IPS-NIHi11 (cell line): Measurements from ENCODE around the gene TARDBP.
"Not testable (repeated sequence)": the region's sequence is repeated elsewhere in the genome, so short reads cannot be mapped to it uniquely, and the experiment has no call there.

Source experiments
- DNase-seq: peaks from one replicate; pipeline ENCODE4 v3.0.0; 2012; ENCODE audit warnings: mixed read lengths, low spot score

Gene TARDBP

GRCh38 chr1:11042995-11043874 is 30.8 kb downstream of the TARDBP start:
- peak; percentile 15 for DNase-seq

GRCh38 chr1:11044086-11044848 is 31.8 kb downstream of the TARDBP start:
- no peak for DNase-seq

- DNase-seq: peak; percentile 12
Observed at GRCh38 chr1:11044849-11045427, 32.5 kb downstream of the TARDBP start.

GRCh38 chr1:11045428-11046269 is 33.2 kb downstream of the TARDBP start:
- DNase-seq: peak; percentile 86

- DNase-seq: no peak
Observed at GRCh38 chr1:11046270-11046566, 33.8 kb downstream of the TARDBP start.

- DNase-seq: no peak
Observed at GRCh38 chr1:11046625-11047365, 34.3 kb downstream of the TARDBP start, which contains the start of gene MASP2. TSS of gene MASP2 (minus strand) at chr1:11047239. CDS start at chr1:11047207, 32 bp downstream.

- not testable (repeated sequence) for DNase-seq
Observed at GRCh38 chr1:11051121-11051520, 38.7 kb downstream of the TARDBP start.

GRCh38 chr1:11051781-11052511 is 39.5 kb downstream of the TARDBP start:
- DNase-seq: no peak

GRCh38 chr1:11052839-11053757 is 40.6 kb downstream of the TARDBP start:
- no peak for DNase-seq

- DNase-seq: peak; percentile 80
Observed at GRCh38 chr1:11053758-11054137, 41.3 kb downstream of the TARDBP start.

- no peak for DNase-seq
Observed at GRCh38 chr1:11054181-11054580, 41.7 kb downstream of the TARDBP start.

- DNase-seq: no peak
Observed at GRCh38 chr1:11054666-11055065, 42.2 kb downstream of the TARDBP start.

GRCh38 chr1:11055676-11056075 is 43.2 kb downstream of the TARDBP start:
- DNase-seq: no peak

GRCh38 chr1:11056504-11056903 is 44.0 kb downstream of the TARDBP start:
- no peak for DNase-seq

- DNase-seq: no peak
Observed at GRCh38 chr1:11057477-11057876, 45.0 kb downstream of the TARDBP start.

- no peak for DNase-seq
Observed at GRCh38 chr1:11058026-11058425, 45.6 kb downstream of the TARDBP start.

GRCh38 chr1:11058595-11059154 is 46.2 kb downstream of the TARDBP start:
- no peak for DNase-seq

GRCh38 chr1:11059155-11059967 is 46.9 kb downstream of the TARDBP start:
- no peak for DNase-seq
